Brain pericyte (primary cell): ENCODE results near the gene CTDSPL.

Experiments used
- DNase-seq: peaks from one replicate; pipeline ENCODE4 v3.0.0-alpha.2; 2012; ENCODE audit warnings: low read depth, low spot score

CTDSPL gene

GRCh38 chr3:38001456-38002081 lies 139.9 kb downstream of the CTDSPL start:
- DNase-seq = no peak

GRCh38 chr3:38002291-38002876 lies 140.7 kb downstream of the CTDSPL start:
- DNase-seq = no peak

GRCh38 chr3:38002940-38003339 lies 141.3 kb downstream of the CTDSPL start:
- no peak for DNase-seq

GRCh38 chr3:38003371-38003816 lies 141.7 kb downstream of the CTDSPL start:
- DNase-seq = no peak

GRCh38 chr3:38003817-38004414 lies 142.2 kb downstream of the CTDSPL start:
- DNase-seq = no peak

- no peak for DNase-seq
These were observed 142.9 kb downstream of the CTDSPL start for GRCh38 chr3:38004415-38005075.

GRCh38 chr3:38005076-38006020 lies 143.7 kb downstream of the CTDSPL start:
- no peak for DNase-seq

GRCh38 chr3:38006031-38006430 lies 144.4 kb downstream of the CTDSPL start:
- DNase-seq = no peak

- no peak for DNase-seq
These were observed 144.8 kb downstream of the CTDSPL start for GRCh38 chr3:38006445-38006995.

- no peak for DNase-seq
These were observed 146.0 kb downstream of the CTDSPL start for GRCh38 chr3:38007754-38008090.

- DNase-seq = no peak
These were observed 146.6 kb downstream of the CTDSPL start for GRCh38 chr3:38008191-38008701.

- no peak for DNase-seq
These were observed 147.4 kb downstream of the CTDSPL start for GRCh38 chr3:38008971-38009580.

- no peak for DNase-seq
These were observed 148.3 kb downstream of the CTDSPL start for GRCh38 chr3:38009807-38010591.

GRCh38 chr3:38011111-38011510 lies 149.4 kb downstream of the CTDSPL start:
- no peak for DNase-seq

- DNase-seq = no peak
These were observed 153.8 kb downstream of the CTDSPL start for GRCh38 chr3:38015485-38015884.

GRCh38 chr3:38015984-38016383 lies 154.3 kb downstream of the CTDSPL start:
- no peak for DNase-seq

GRCh38 chr3:38016410-38016809 lies 154.7 kb downstream of the CTDSPL start:
- no peak for DNase-seq

- DNase-seq = no peak
These were observed 155.3 kb downstream of the CTDSPL start for GRCh38 chr3:38016847-38017444.
